Lower lobe of right lung (tissue), 2 donors: ENCODE measurements around the gene RBBP8. TPM values are rescaled to one million over a fixed set of nuclear protein-coding genes. Genes with fewer than 3 reads are reported as not detected.

Experiments used
- ATAC-seq, 2 donors: fragments of 200-7000 bp; cut with Tn5 transposase; one replicate each; pipeline ENCODE4 v1.9.1; 2020 to 2022; ENCODE audit warnings: mild to moderate bottlenecking in 2 of 2, moderate library complexity in 2 of 2
- DNase-seq: peaks from one replicate; pipeline ENCODE4 v3.0.0-alpha.2; 2020
- H3K27ac ChIP-seq: fragments of 200-600 bp; one replicate; pipeline ENCODE4 v1.8.0; 2022
- H3K27me3 ChIP-seq: fragments of 200-600 bp; one replicate; pipeline ENCODE4 v1.8.0; 2022; ENCODE audit warnings: low read depth
- H3K36me3 ChIP-seq: fragments of 200-600 bp; one replicate; pipeline ENCODE4 v1.8.0; 2022; ENCODE audit warnings: mild to moderate bottlenecking
- H3K4me1 ChIP-seq: fragments of 200-600 bp; one replicate; pipeline ENCODE4 v1.8.0; 2022
- H3K4me3 ChIP-seq: fragments of 200-600 bp; one replicate; pipeline ENCODE4 v1.8.0; 2022; ENCODE audit warnings: mild to moderate bottlenecking
- H3K9me3 ChIP-seq: fragments of 200-600 bp; one replicate; pipeline ENCODE4 v1.8.0; 2022
- CTCF ChIP-seq: fragments of 200-600 bp; IDR thresholded peaks from one replicate; pipeline ENCODE4 v1.8.0; 2022; ENCODE audit warnings: antibody characterized with exemption, mild to moderate bottlenecking
- intact Hi-C: fragments of 100-400 bp; cut with DNase I; formaldehyde crosslinking; loops from one replicate; pipeline ENCODE4 v1.11.0; 2022
- total RNA-seq: library from RNA; stranded (reverse); fragmentation: NEBNext Ultra II Directional; extraction: Animal tissue kit (Norgen Biotek cat#: 25700); gene quantifications from one replicate; pipeline ENCODE4 v1.2.1, GENCODE V29; 2021
- donor health status: DM: no; HTN: yes; CAD: no; lungs with severe emphysema.

RBBP8 gene
- total RNA-seq, 1 donor from 2014 or later: 32.7 TPM

- H3K27ac ChIP-seq: no peak overlapping the region
- H3K27me3 ChIP-seq: no peaks in the 10 kb centered on the region
- TF ChIP-seq CTCF: no peak
- no peak overlapping the region for H3K4me3 ChIP-seq
- no peaks in the 10 kb centered on the region for H3K36me3 ChIP-seq
- no peak for ATAC-seq
- H3K4me1 ChIP-seq: no peaks in the 10 kb centered on the region
- DNase-seq: no peak
- no peaks in the 10 kb centered on the region for H3K9me3 ChIP-seq
- intact Hi-C loops: no loop called here
Measured at GRCh38 chr18:23062011-23062410, 128.9 kb downstream of the RBBP8 start.

GRCh38 chr18:23063502-23063901 is 130.4 kb downstream of the RBBP8 start:
- no peak for DNase-seq
- H3K9me3 ChIP-seq: no peaks in the 10 kb centered on the region
- TF ChIP-seq CTCF: no peak
- no peak overlapping the region for H3K4me3 ChIP-seq
- ATAC-seq: no peak
- H3K36me3 ChIP-seq: no peaks in the 10 kb centered on the region
- no peaks in the 10 kb centered on the region for H3K27me3 ChIP-seq
- intact Hi-C loops: no loop called here
- H3K27ac ChIP-seq: no peak overlapping the region
- H3K4me1 ChIP-seq: no peaks in the 10 kb centered on the region

GRCh38 chr18:23065234-23065806 is 132.2 kb downstream of the RBBP8 start:
- no peak overlapping the region for H3K27ac ChIP-seq
- no peak overlapping the region for H3K4me3 ChIP-seq
- H3K9me3 ChIP-seq: no peaks in the 10 kb centered on the region
- H3K36me3 ChIP-seq: no peaks in the 10 kb centered on the region
- no peaks in the 10 kb centered on the region for H3K27me3 ChIP-seq
- ATAC-seq (no peak), DNase-seq (no peak)
- no peaks in the 10 kb centered on the region for H3K4me1 ChIP-seq
- no peak for TF ChIP-seq CTCF
- intact Hi-C loops: no loop called here

GRCh38 chr18:23066060-23066459 is 132.9 kb downstream of the RBBP8 start:
- no peak overlapping the region for H3K4me3 ChIP-seq
- DNase-seq (no peak), ATAC-seq (peak in 1 of 2 donors; percentile 54)
- no peaks in the 10 kb centered on the region for H3K36me3 ChIP-seq
- H3K4me1 ChIP-seq: peaks cover 1% of the 10 kb centered on the region
- intact Hi-C loops: no loop called here
- H3K9me3 ChIP-seq: no peaks in the 10 kb centered on the region
- no peaks in the 10 kb centered on the region for H3K27me3 ChIP-seq
- TF ChIP-seq CTCF: no peak
- no peak overlapping the region for H3K27ac ChIP-seq

- Histone ChIP-seq H3K4me3 (no peak overlapping the region), H3K27me3 (no peaks in the 10 kb centered on the region), H3K36me3 (no peaks in the 10 kb centered on the region), H3K4me1 (peaks cover 6% of the 10 kb centered on the region), H3K27ac (no peak overlapping the region), H3K9me3 (no peaks in the 10 kb centered on the region)
- intact Hi-C loops: no loop called here
- ATAC-seq: no peak
- no peak for DNase-seq
- TF ChIP-seq CTCF: no peak
Measured at GRCh38 chr18:23066504-23067039, 133.4 kb downstream of the RBBP8 start.
